ENCODE data around the gene CC2D1A. TPM values are rescaled to one million over a fixed set of nuclear protein-coding genes. Genes with fewer than 3 reads are reported as not detected.

Gene CC2D1A
- total RNA-seq, 4 donors from 2014 or later, result 97.4 to 235 (median 184) TPM

GRCh38 chr19:13883516-13884064, 22.4 kb upstream of the CC2D1A start:
- peaks cover 15 to 60% (median 26%) of the 10 kb centered on the region in 4 donors for H3K4me1 ChIP-seq

GRCh38 chr19:13884726-13885591, 21.0 kb upstream of the CC2D1A start:
- peaks cover 15 to 53% (median 26%) of the 10 kb centered on the region in 4 donors for H3K4me1 ChIP-seq
- peak; percentile 22 to 58 for TF ChIP-seq POLR2A (IDR thresholded peaks at IDR 0.05)
- TF ChIP-seq, protein P1, sequence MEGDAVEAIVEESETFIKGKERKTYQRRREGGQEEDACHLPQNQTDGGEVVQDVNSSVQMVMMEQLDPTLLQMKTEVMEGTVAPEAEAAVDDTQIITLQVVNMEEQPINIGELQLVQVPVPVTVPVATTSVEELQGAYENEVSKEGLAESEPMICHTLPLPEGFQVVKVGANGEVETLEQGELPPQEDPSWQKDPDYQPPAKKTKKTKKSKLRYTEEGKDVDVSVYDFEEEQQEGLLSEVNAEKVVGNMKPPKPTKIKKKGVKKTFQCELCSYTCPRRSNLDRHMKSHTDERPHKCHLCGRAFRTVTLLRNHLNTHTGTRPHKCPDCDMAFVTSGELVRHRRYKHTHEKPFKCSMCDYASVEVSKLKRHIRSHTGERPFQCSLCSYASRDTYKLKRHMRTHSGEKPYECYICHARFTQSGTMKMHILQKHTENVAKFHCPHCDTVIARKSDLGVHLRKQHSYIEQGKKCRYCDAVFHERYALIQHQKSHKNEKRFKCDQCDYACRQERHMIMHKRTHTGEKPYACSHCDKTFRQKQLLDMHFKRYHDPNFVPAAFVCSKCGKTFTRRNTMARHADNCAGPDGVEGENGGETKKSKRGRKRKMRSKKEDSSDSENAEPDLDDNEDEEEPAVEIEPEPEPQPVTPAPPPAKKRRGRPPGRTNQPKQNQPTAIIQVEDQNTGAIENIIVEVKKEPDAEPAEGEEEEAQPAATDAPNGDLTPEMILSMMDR (IDR thresholded peaks at IDR 0.05), result no peak
- H3K4me3 ChIP-seq, result peak overlapping the region in 1 of 4 donors; percentile 6

More at GRCh38 chr19:13883516-13884064, 22.4 kb upstream of the CC2D1A start:
- Histone ChIP-seq H3K27ac (no peak overlapping the region), H3K27me3 (no peaks in the 10 kb centered on the region), H3K4me3 (no peak overlapping the region), H3K36me3 (no peaks in the 10 kb centered on the region), H3K9me3 (no peaks in the 10 kb centered on the region)
- DNase-seq, result no peak
- TF ChIP-seq, protein P1 (IDR thresholded peaks at IDR 0.05), result no peak
- no peak for TF ChIP-seq POLR2A (IDR thresholded peaks at IDR 0.05)

DNA sequence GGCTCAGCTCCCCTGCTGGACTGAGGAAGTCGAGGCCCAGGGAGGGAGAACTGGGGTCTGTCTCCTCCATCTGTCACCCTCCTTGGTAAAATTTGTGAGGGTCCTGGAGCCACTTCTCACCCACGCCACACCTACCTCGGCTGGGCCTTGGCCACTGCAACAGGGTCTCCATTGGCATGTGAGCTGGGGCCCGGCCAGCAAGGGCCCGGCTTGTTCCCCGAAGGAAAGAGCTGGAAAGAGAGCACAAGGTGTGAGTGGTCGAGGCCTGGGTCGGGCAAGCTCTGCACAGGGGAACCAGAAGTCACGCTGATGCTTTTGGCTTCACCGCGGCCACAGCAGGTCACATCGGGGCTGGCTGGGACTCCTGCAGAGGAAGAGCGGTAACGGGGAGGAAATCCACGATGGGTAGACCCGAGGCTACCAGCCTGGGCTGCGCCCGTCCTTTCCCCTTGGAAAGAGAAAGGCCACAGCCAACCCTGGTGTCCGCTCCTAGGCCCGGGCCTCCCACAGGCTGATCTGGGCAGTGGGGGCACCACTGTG, 20.1 kb upstream of the CC2D1A start:
- no peak for TF ChIP-seq POLR2A (IDR thresholded peaks at IDR 0.05)
- TF ChIP-seq, protein P1 (IDR thresholded peaks at IDR 0.05), result no peak
- Histone ChIP-seq H3K4me1 (peaks cover 10 to 46% (median 19%) of the 10 kb centered on the region in 4 donors), H3K27ac (peak overlapping the region in 1 of 4 donors; percentile 63), H3K9me3 (no peaks in the 10 kb centered on the region), H3K27me3 (no peaks in the 10 kb centered on the region), H3K36me3 (no peaks in the 10 kb centered on the region), H3K4me3 (no peak overlapping the region)
- DNase-seq, result no peak

More at GRCh38 chr19:13884726-13885591, 21.0 kb upstream of the CC2D1A start:
- Histone ChIP-seq H3K27me3 (no peaks in the 10 kb centered on the region), H3K27ac (peak overlapping the region in 1 of 4 donors; percentile 63), H3K36me3 (no peaks in the 10 kb centered on the region), H3K9me3 (no peaks in the 10 kb centered on the region)
- peak in 2 of 3 donors; percentile 77 to 79 for DNase-seq

GRCh38 chr19:13887018-13887436, 19.0 kb upstream of the CC2D1A start:
- Histone ChIP-seq H3K4me1 (peaks cover 5 to 34% (median 8%) of the 10 kb centered on the region in 4 donors), H3K27me3 (no peaks in the 10 kb centered on the region), H3K27ac (peak overlapping the region in 2 of 4 donors; percentile 49 to 57), H3K36me3 (no peaks in the 10 kb centered on the region), H3K9me3 (no peaks in the 10 kb centered on the region), H3K4me3 (peak overlapping the region in 1 of 4 donors; percentile 14)
- TF ChIP-seq, protein P1 (IDR thresholded peaks at IDR 0.05), result no peak
- TF ChIP-seq POLR2A (IDR thresholded peaks at IDR 0.05), result no peak
- peak in 2 of 3 donors; percentile 63 to 77 for DNase-seq

GRCh38 chr19:13887517-13887916, 18.5 kb upstream of the CC2D1A start:
- TF ChIP-seq, protein P1 (IDR thresholded peaks at IDR 0.05), result no peak
- no peak for TF ChIP-seq POLR2A (IDR thresholded peaks at IDR 0.05)
- no peaks in the 10 kb centered on the region for H3K27me3 ChIP-seq
- H3K4me1 ChIP-seq, result peaks cover 3 to 30% (median 4%) of the 10 kb centered on the region in 4 donors
- peak overlapping the region in 1 of 4 donors; percentile 14 for H3K4me3 ChIP-seq
- peak overlapping the region in 2 of 4 donors; percentile 49 to 57 for H3K27ac ChIP-seq
- DNase-seq, result no peak
- H3K36me3 ChIP-seq, result no peaks in the 10 kb centered on the region
- no peaks in the 10 kb centered on the region for H3K9me3 ChIP-seq
